ENCODE data around the gene TGFA. TPM values are rescaled to one million over a fixed set of nuclear protein-coding genes. Genes with fewer than 3 reads are reported as not detected.

Gene TGFA
- total RNA-seq, 2 experiments from 2014 or later: 0.47 to 0.88 TPM

- ATAC-seq (ENCODE audit: poor library complexity) (no peak), DNase-seq (no peak)
- H3K36me3 ChIP-seq (ENCODE audit: insufficient read depth, low read length): no peaks in the 10 kb centered on the region
- Mint-ChIP-seq H3K9me3 (no peaks in the 10 kb centered on the region), H3K27me3 (no peaks in the 10 kb centered on the region), H3K4me1 (ENCODE audit: low read depth) (peaks cover 15% of the 10 kb centered on the region), H3K27ac (no peak overlapping the region), H3K4me3 (no peak overlapping the region), H3K36me3 (ENCODE audit: low read depth) (no peaks in the 10 kb centered on the region)
- intact Hi-C loops (cut with DNase I, micrococcal nuclease): no loop called here
- ChIA-PET CTCF (no interaction called here), POLR2A (no interaction called here)
- TF ChIP-seq, protein P1, sequence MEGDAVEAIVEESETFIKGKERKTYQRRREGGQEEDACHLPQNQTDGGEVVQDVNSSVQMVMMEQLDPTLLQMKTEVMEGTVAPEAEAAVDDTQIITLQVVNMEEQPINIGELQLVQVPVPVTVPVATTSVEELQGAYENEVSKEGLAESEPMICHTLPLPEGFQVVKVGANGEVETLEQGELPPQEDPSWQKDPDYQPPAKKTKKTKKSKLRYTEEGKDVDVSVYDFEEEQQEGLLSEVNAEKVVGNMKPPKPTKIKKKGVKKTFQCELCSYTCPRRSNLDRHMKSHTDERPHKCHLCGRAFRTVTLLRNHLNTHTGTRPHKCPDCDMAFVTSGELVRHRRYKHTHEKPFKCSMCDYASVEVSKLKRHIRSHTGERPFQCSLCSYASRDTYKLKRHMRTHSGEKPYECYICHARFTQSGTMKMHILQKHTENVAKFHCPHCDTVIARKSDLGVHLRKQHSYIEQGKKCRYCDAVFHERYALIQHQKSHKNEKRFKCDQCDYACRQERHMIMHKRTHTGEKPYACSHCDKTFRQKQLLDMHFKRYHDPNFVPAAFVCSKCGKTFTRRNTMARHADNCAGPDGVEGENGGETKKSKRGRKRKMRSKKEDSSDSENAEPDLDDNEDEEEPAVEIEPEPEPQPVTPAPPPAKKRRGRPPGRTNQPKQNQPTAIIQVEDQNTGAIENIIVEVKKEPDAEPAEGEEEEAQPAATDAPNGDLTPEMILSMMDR (IDR thresholded peaks at IDR 0.05): no peak
- peaks cover 24% of the 10 kb centered on the region for H3K4me1 ChIP-seq (ENCODE audit: insufficient read depth, low read length)
- H3K27ac ChIP-seq (ENCODE audit: low read depth in 1 of 2, low read length in 2 of 2): no peak overlapping the region
- no peaks in the 10 kb centered on the region for H3K27me3 ChIP-seq (ENCODE audit: control insufficient read depth in 1 of 2, insufficient read depth in 2 of 2, low read length in 2 of 2)
- H3K4me3 ChIP-seq (ENCODE audit: low read length): no peak overlapping the region
- H3K9me3 ChIP-seq (ENCODE audit: control insufficient read depth in 1 of 2, insufficient read depth in 1 of 2, low read length in 2 of 2): no peaks in the 10 kb centered on the region
Observed at GRCh38 chr2:70527447-70528080, 26.1 kb downstream of the TGFA start.

DNA sequence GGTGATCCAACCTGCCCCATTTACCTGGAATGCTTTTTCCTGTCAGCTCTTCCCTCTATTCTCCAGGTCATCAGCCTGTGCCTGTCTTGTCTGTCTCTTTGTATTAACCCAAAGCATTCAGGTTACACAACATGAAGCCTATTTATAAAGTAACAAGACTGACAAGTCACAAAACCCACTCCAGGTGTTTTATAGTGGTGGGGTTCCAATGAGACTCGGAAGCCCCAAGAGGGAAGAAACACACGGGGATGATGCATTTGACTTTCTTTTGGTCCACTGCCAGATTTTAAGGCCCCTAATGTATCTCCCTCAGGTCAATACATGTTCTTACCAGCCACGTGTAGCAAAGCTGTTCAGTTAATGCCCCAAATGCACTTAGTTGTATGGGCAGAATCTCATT, 27.5 kb downstream of the TGFA start:
- peaks cover 15% of the 10 kb centered on the region for H3K4me1 Mint-ChIP-seq (ENCODE audit: low read depth)
- H3K27ac Mint-ChIP-seq: no peak overlapping the region
- Histone ChIP-seq H3K36me3 (ENCODE audit: insufficient read depth, low read length) (no peaks in the 10 kb centered on the region), H3K27me3 (ENCODE audit: control insufficient read depth in 1 of 2, insufficient read depth in 2 of 2, low read length in 2 of 2) (no peaks in the 10 kb centered on the region), H3K4me3 (ENCODE audit: low read length) (no peak overlapping the region), H3K4me1 (ENCODE audit: insufficient read depth, low read length) (peaks cover 24% of the 10 kb centered on the region), H3K9me3 (ENCODE audit: control insufficient read depth in 1 of 2, insufficient read depth in 1 of 2, low read length in 2 of 2) (no peaks in the 10 kb centered on the region), H3K27ac (ENCODE audit: low read depth in 1 of 2, low read length in 2 of 2) (no peak overlapping the region)
- ATAC-seq (ENCODE audit: poor library complexity) (no peak), DNase-seq (no peak)
- no peaks in the 10 kb centered on the region for H3K9me3 Mint-ChIP-seq
- H3K36me3 Mint-ChIP-seq (ENCODE audit: low read depth): no peaks in the 10 kb centered on the region
- CTCF ChIA-PET: no interaction called here
- no peaks in the 10 kb centered on the region for H3K27me3 Mint-ChIP-seq
- TF ChIP-seq, protein P1 (IDR thresholded peaks at IDR 0.05): no peak
- intact Hi-C loops (cut with DNase I, micrococcal nuclease): no loop called here
- H3K4me3 Mint-ChIP-seq: no peak overlapping the region
- POLR2A ChIA-PET: no interaction called here

DNA sequence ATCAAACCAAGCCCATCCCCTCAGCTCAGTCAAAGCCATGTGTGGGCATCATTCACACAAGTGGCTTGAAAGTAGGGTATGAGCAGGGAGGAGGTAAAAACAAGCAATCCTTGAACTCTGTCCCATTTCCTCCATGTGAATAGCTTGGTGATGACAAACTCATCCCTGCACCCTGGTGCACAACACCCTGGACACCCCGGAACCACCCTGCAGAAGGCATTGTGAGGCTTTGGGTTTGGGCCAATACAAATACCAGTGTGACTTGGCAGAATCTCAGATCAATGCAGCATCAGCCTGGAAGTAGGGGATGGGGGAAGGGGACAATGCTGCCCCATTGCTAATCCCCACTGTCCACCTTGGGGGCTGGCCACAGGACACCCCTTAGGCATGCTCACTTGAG, 28.6 kb downstream of the TGFA start:
- no peaks in the 10 kb centered on the region for H3K27me3 Mint-ChIP-seq
- intact Hi-C loops (cut with DNase I, micrococcal nuclease): no loop called here
- Histone ChIP-seq H3K4me3 (ENCODE audit: low read length) (no peak overlapping the region), H3K9me3 (ENCODE audit: control insufficient read depth in 1 of 2, insufficient read depth in 1 of 2, low read length in 2 of 2) (no peaks in the 10 kb centered on the region), H3K36me3 (ENCODE audit: insufficient read depth, low read length) (no peaks in the 10 kb centered on the region), H3K27me3 (ENCODE audit: control insufficient read depth in 1 of 2, insufficient read depth in 2 of 2, low read length in 2 of 2) (no peaks in the 10 kb centered on the region), H3K27ac (ENCODE audit: low read depth in 1 of 2, low read length in 2 of 2) (peak overlapping the region in 1 of 2 donors; percentile 68), H3K4me1 (ENCODE audit: insufficient read depth, low read length) (peaks cover 24% of the 10 kb centered on the region)
- no peaks in the 10 kb centered on the region for H3K9me3 Mint-ChIP-seq
- ATAC-seq (ENCODE audit: poor library complexity) (no peak), DNase-seq (no peak)
- peaks cover 15% of the 10 kb centered on the region for H3K4me1 Mint-ChIP-seq (ENCODE audit: low read depth)
- TF ChIP-seq, protein P1 (IDR thresholded peaks at IDR 0.05): no peak
- H3K36me3 Mint-ChIP-seq (ENCODE audit: low read depth): no peaks in the 10 kb centered on the region
- no peak overlapping the region for H3K27ac Mint-ChIP-seq
- ChIA-PET POLR2A (interaction anchor here (0.8 to 1.3 kb wide), 2 partner anchors 28 to 231 kb away, joined by 3 to 5 read pairs; partner anchors contain the start of genes SNRPG and TGFA), CTCF (no interaction called here)
- H3K4me3 Mint-ChIP-seq: no peak overlapping the region
